Activated T-helper 2 cell treated with anti-CD3 and anti-CD28 coated beads, Interferon-gamma antibody, Interleukin-2, Interleukin-4, amounts not matched to agents 10 μg/mL and 5 μg/mL and 100 μg/mL, durations not matched to agents 14 hours and 24 hours and 36 hours (primary cell): Measurements from ENCODE around the gene TAS2R5. TPM values are rescaled to one million over a fixed set of nuclear protein-coding genes. Genes with fewer than 3 reads are reported as not detected.
"Not testable (repeated sequence)": the region's sequence is repeated elsewhere in the genome, so short reads cannot be mapped to it uniquely, and the experiment has no call there.

Experiments
- DNase-seq: peaks from one replicate; pipeline ENCODE4 v3.0.0; 2021; ENCODE audit warnings: low spot score
- H3K27ac Mint-ChIP-seq: one replicate; pipeline ENCODE4 v1.8.0; 2021; ENCODE audit warnings: mixed read lengths
- H3K27me3 Mint-ChIP-seq: one replicate; pipeline ENCODE4 v1.8.0; 2021; ENCODE audit warnings: low read depth, mixed read lengths
- H3K36me3 Mint-ChIP-seq: one replicate; pipeline ENCODE4 v1.8.0; 2021; ENCODE audit warnings: low read depth, mixed read lengths
- H3K4me1 Mint-ChIP-seq: one replicate; pipeline ENCODE4 v1.8.0; 2021; ENCODE audit warnings: low read depth, mixed read lengths
- H3K4me3 Mint-ChIP-seq: one replicate; pipeline ENCODE4 v1.8.0; 2021; ENCODE audit warnings: low read depth, mild to moderate bottlenecking, moderate library complexity, mixed read lengths
- H3K9me3 Mint-ChIP-seq: one replicate; pipeline ENCODE4 v1.8.0; 2021; ENCODE audit warnings: mixed read lengths
- intact Hi-C: fragments of 100-400 bp; cut with micrococcal nuclease; formaldehyde crosslinking; loops from one replicate; pipeline ENCODE4 v1.15.1; 2023
- total RNA-seq: library from RNA; stranded (reverse); gene quantifications from 2 replicates; pipeline ENCODE4 v1.2.3, GENCODE V29; 2022

TAS2R5 gene
- total RNA-seq, 1 donor from 2014 or later: 0.62 TPM

DNA sequence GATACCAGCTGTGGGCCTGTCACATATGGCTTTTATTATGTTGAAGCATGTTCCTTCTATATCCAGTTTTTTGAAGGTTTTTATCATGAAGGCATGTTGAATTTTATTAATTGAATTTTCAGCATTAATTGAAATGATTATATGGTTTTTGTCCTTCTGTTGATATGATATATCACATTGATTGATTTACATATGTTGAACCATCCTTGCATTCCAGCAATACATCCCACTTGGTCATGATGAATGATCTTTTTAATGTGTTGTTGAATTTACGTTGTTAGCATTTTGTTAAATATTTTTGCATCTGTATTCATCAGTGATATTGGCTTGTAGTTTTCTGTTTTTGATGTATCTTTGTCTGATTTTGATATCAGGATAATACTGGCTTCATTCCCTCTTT lies 30.1 kb downstream of the TAS2R5 start:
- Mint-ChIP-seq H3K36me3 (no peaks in the 10 kb centered on the region), H3K27me3 (no peaks in the 10 kb centered on the region), H3K4me3 (no peak overlapping the region), H3K27ac (no peak overlapping the region), H3K9me3 (peaks cover 36% of the 10 kb centered on the region), H3K4me1 (no peaks in the 10 kb centered on the region)
- no peak for DNase-seq
- intact Hi-C loops: no loop called here

- DNase-seq, H3K27me3 Mint-ChIP-seq: not testable (repeated sequence)
- H3K9me3 Mint-ChIP-seq: peaks cover 36% of the 10 kb centered on the region
Observed at GRCh38 chr7:141822432-141822831, 32.4 kb downstream of the TAS2R5 start.

GRCh38 chr7:141837683-141838082 lies 47.7 kb downstream of the TAS2R5 start:
- Mint-ChIP-seq H3K4me1 (no peaks in the 10 kb centered on the region), H3K27me3 (no peaks in the 10 kb centered on the region), H3K9me3 (no peaks in the 10 kb centered on the region), H3K4me3 (no peak overlapping the region), H3K36me3 (no peaks in the 10 kb centered on the region), H3K27ac (no peak overlapping the region)
- no peak for DNase-seq
- intact Hi-C loops: no loop called here

More at GRCh38 chr7:141822432-141822831, 32.4 kb downstream of the TAS2R5 start:
- H3K4me1 Mint-ChIP-seq, intact Hi-C loops, H3K27ac Mint-ChIP-seq, H3K36me3 Mint-ChIP-seq, H3K4me3 Mint-ChIP-seq: not testable (repeated sequence)

- DNase-seq: no peak
- Mint-ChIP-seq H3K27ac (no peak overlapping the region), H3K4me1 (no peaks in the 10 kb centered on the region), H3K9me3 (no peaks in the 10 kb centered on the region), H3K4me3 (no peak overlapping the region), H3K27me3 (no peaks in the 10 kb centered on the region), H3K36me3 (no peaks in the 10 kb centered on the region)
- intact Hi-C loops: no loop called here
Observed at GRCh38 chr7:141838581-141838980, 48.6 kb downstream of the TAS2R5 start.

- intact Hi-C loops: no loop called here
- H3K27ac Mint-ChIP-seq: no peak overlapping the region
- no peak for DNase-seq
- no peak overlapping the region for H3K4me3 Mint-ChIP-seq
- H3K27me3 Mint-ChIP-seq: no peaks in the 10 kb centered on the region
- no peaks in the 10 kb centered on the region for H3K36me3 Mint-ChIP-seq
- H3K4me1 Mint-ChIP-seq: no peaks in the 10 kb centered on the region
- no peaks in the 10 kb centered on the region for H3K9me3 Mint-ChIP-seq
Observed at GRCh38 chr7:141839256-141839655, 49.2 kb downstream of the TAS2R5 start.

DNA sequence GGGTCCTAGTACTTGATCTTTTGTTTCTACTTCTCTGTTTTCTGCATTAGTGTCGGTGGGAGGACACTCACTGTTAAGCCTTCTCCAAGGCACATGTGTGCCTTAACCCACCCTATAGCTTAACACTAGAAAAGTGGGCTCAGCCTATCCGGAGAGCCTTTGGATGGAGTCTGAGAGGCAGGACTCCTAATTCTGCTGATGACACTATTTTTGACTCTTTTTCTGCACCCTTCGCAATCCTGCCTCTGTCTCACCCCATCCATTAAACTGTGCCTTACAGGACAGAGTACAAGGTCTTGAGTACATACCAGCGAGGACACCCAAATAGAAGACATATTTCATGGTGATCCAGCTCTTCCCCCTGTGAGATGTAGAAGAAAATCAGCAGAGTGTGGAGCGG lies 50.7 kb downstream of the TAS2R5 start:
- H3K4me1 Mint-ChIP-seq: no peaks in the 10 kb centered on the region
- H3K9me3 Mint-ChIP-seq: no peaks in the 10 kb centered on the region
- H3K27ac Mint-ChIP-seq: no peak overlapping the region
- H3K4me3 Mint-ChIP-seq: no peak overlapping the region
- no peaks in the 10 kb centered on the region for H3K36me3 Mint-ChIP-seq
- H3K27me3 Mint-ChIP-seq: no peaks in the 10 kb centered on the region
- intact Hi-C loops: no loop called here
- no peak for DNase-seq

Other genes with a start within 250 kb of the TAS2R5 start
- 144 and 147 TPM in 2 replicates for gene AGK, start 238.8 kb upstream of the TAS2R5 start, total RNA-seq
- 32.0 and 32.8 TPM in 2 replicates for gene DENND11, start 88.1 kb upstream of the TAS2R5 start, total RNA-seq
- gene WEE2, start 81.9 kb upstream of the TAS2R5 start, total RNA-seq: 0.05 TPM in 1 of 2 replicates, not detected in the other
- 244 and 245 TPM in 2 replicates for gene SSBP1, start 51.9 kb upstream of the TAS2R5 start, total RNA-seq
- gene TAS2R3, start 26.1 kb upstream of the TAS2R5 start, total RNA-seq: 1.2 and 1.5 TPM in 2 replicates
- gene TAS2R4, start 13.5 kb upstream of the TAS2R5 start, total RNA-seq: 0.78 and 0.94 TPM in 2 replicates
- gene PRSS37, start 51.3 kb downstream of the TAS2R5 start, total RNA-seq: not detected in 2 replicates
- gene OR9A4, start 126.2 kb downstream of the TAS2R5 start, total RNA-seq: not detected in 2 replicates
- gene CLEC5A, start 156.8 kb downstream of the TAS2R5 start, total RNA-seq: not detected in 2 replicates
- not detected in 2 replicates for gene TAS2R38, start 183.6 kb downstream of the TAS2R5 start, total RNA-seq
- not detected in 2 replicates for gene MGAM, start 205.7 kb downstream of the TAS2R5 start, total RNA-seq